A673 (cell line): ENCODE data around the gene GPR137. TPM values are rescaled to one million over a fixed set of nuclear protein-coding genes. Genes with fewer than 3 reads are reported as not detected.

Source experiments
- BruUV-seq: library from RNA; stranded (reverse); fragments of 400-500 nt; replicated peaks from 2 replicates; lab custom pipeline; 2021; lab: Mats Ljungman, UMichigan
- CTCF ChIA-PET: fragments of 300-600 bp; sonication (Branson Sonifier 250); formaldehyde crosslinking; loops from one replicate; lab custom pipeline; 2022; ENCODE audit warnings: antibody characterized with exemption; lab: Charles Lee
- POLR2A ChIA-PET: fragments of 300-600 bp; sonication (Branson Sonifier 250); formaldehyde crosslinking; loops from one replicate; lab custom pipeline; 2022; ENCODE audit warnings: antibody characterized with exemption; ENCODE audit not compliant: low non-redundant PET; lab: Charles Lee
- DNase-seq: peaks from one replicate; pipeline ENCODE4 v3.0.0-alpha.2; 2015; ENCODE audit warnings: low spot score
- H3K27ac ChIP-seq: fragments of 200-600 bp; sonication (generic); 2 replicates; pipeline ENCODE4 v1.5.1; 2016; ENCODE audit warnings: mixed run types, low read depth, mild to moderate bottlenecking, mixed read lengths, antibody characterized with exemption, low read length; ENCODE audit not compliant: poor library complexity, severe bottlenecking
- H3K27me3 ChIP-seq: fragments of 200-600 bp; sonication (generic); replicated peaks from 2 replicates; pipeline ENCODE4 v1.6.1; 2017; ENCODE audit warnings: mixed run types, low read depth, mild to moderate bottlenecking, mixed read lengths, antibody characterized with exemption, low read length; ENCODE audit not compliant: insufficient read depth, poor library complexity
- H3K36me3 ChIP-seq: fragments of 200-600 bp; sonication (generic); 2 replicates; pipeline ENCODE4 v1.6.1; 2016; ENCODE audit warnings: mixed run types, mild to moderate bottlenecking, mixed read lengths, antibody characterized with exemption, low read length; ENCODE audit not compliant: insufficient read depth, poor library complexity, severe bottlenecking
- H3K4me1 ChIP-seq: fragments of 200-600 bp; sonication (generic); 2 replicates; pipeline ENCODE4 v1.6.1; 2017; ENCODE audit warnings: mixed run types, mild to moderate bottlenecking, mixed read lengths, antibody characterized with exemption, low read length; ENCODE audit not compliant: insufficient read depth, poor library complexity, severe bottlenecking
- H3K4me3 ChIP-seq: fragments of 200-600 bp; sonication (generic); 2 replicates; pipeline ENCODE4 v1.5.1; 2016; ENCODE audit warnings: low read depth, mixed run types, mild to moderate bottlenecking, mixed read lengths, low read length; ENCODE audit not compliant: poor library complexity, severe bottlenecking
- H3K9me3 ChIP-seq: fragments of 200-600 bp; sonication (generic); 2 replicates; pipeline ENCODE4 v1.6.1; 2016; ENCODE audit warnings: mixed run types, low read depth, mild to moderate bottlenecking, mixed read lengths, antibody characterized with exemption, low read length; ENCODE audit not compliant: poor library complexity, severe bottlenecking
- CTCF ChIP-seq: fragments of 300-800, 200-600 bp; sonication (generic); conservative IDR thresholded peaks from 2 replicates; pipeline ENCODE4 v1.5.1; 2017; ENCODE audit warnings: low read depth, mild to moderate bottlenecking, antibody characterized with exemption, low read length, moderate library complexity, mixed read lengths
- EZH2 ChIP-seq: fragments of 200-600 bp; sonication (generic); IDR thresholded peaks from 2 replicates; pipeline ENCODE4 v1.6.1; 2017; ENCODE audit warnings: borderline replicate concordance, low read depth, mild to moderate bottlenecking, mixed read lengths, antibody characterized with exemption, low read length; ENCODE audit not compliant: poor library complexity, severe bottlenecking
- intact Hi-C: fragments of 100-400 bp; cut with micrococcal nuclease; formaldehyde crosslinking; loops from one replicate; pipeline ENCODE4 v1.10.0; 2022; ENCODE audit not compliant: unreplicated experiment
- total RNA-seq: library from RNA; stranded (reverse); gene quantifications from 2 replicates; pipeline ENCODE4 v1.2.3, GENCODE V29; 2021

GPR137 gene
- total RNA-seq, 1 experiment from 2014 or later = 47.9 TPM

GRCh38 chr11:64275031-64275800 is 10.4 kb upstream of the GPR137 start:
- intact Hi-C loops = no loop called here
- BruUV-seq = no TSS peak
- ChIA-PET POLR2A (no interaction called here), CTCF (interaction anchor here (0.7 kb wide), 1 partner anchor 23 kb away, joined by 10 read pairs; no protein-coding TSS in a partner anchor)
- peaks cover 10% of the 10 kb centered on the region for H3K36me3 ChIP-seq
- no peak for DNase-seq
- peak overlapping the region; percentile 40 for H3K27ac ChIP-seq
- no peaks in the 10 kb centered on the region for H3K9me3 ChIP-seq
- TF ChIP-seq EZH2 (no peak), CTCF (no peak)
- no peaks in the 10 kb centered on the region for H3K27me3 ChIP-seq
- H3K4me3 ChIP-seq = no peak overlapping the region
- peaks cover 6% of the 10 kb centered on the region for H3K4me1 ChIP-seq

GRCh38 chr11:64275841-64276240 is 9.8 kb upstream of the GPR137 start:
- intact Hi-C loops = no loop called here
- no peak for DNase-seq
- TF ChIP-seq EZH2 (no peak), CTCF (no peak)
- CTCF ChIA-PET = no interaction called here
- POLR2A ChIA-PET = no interaction called here
- Histone ChIP-seq H3K9me3 (no peaks in the 10 kb centered on the region), H3K36me3 (peaks cover 10% of the 10 kb centered on the region), H3K27ac (no peak overlapping the region), H3K4me3 (no peak overlapping the region), H3K27me3 (no peaks in the 10 kb centered on the region), H3K4me1 (peaks cover 6% of the 10 kb centered on the region)
- BruUV-seq = no TSS peak

GRCh38 chr11:64276653-64277431 is 8.8 kb upstream of the GPR137 start:
- peaks cover 10% of the 10 kb centered on the region for H3K36me3 ChIP-seq
- no peaks in the 10 kb centered on the region for H3K27me3 ChIP-seq
- H3K4me1 ChIP-seq = peaks cover 3% of the 10 kb centered on the region
- ChIA-PET POLR2A (no interaction called here), CTCF (no interaction called here)
- DNase-seq = no peak
- TF ChIP-seq EZH2 = no peak
- no peak for TF ChIP-seq CTCF
- no peaks in the 10 kb centered on the region for H3K9me3 ChIP-seq
- intact Hi-C loops = no loop called here
- H3K4me3 ChIP-seq = no peak overlapping the region
- no peak overlapping the region for H3K27ac ChIP-seq
- BruUV-seq = no TSS peak
